Pulmonary artery endothelial cell (primary cell): ENCODE measurements around the gene FCN2. TPM values are rescaled to one million over a fixed set of nuclear protein-coding genes. Genes with fewer than 3 reads are reported as not detected.

Experiments used
- DNase-seq: peaks from one replicate; pipeline ENCODE4 v3.0.0-alpha.2; 2011; ENCODE audit warnings: low read depth, low spot score
- total RNA-seq: library from RNA; depleted of rRNA; stranded (reverse); fragments of >200 nt; gene quantifications from 2 replicates; pipeline ENCODE4 v1.2.3, GENCODE V29; 2014

Gene FCN2
- total RNA-seq, 1 donor from 2014 or later: not detected

- DNase-seq: no peak
Observed at GRCh38 chr9:134887686-134888602, 7.3 kb downstream of the FCN2 start.

GRCh38 chr9:134888603-134889190, 8.1 kb downstream of the FCN2 start:
- no peak for DNase-seq

- DNase-seq: no peak
Observed at GRCh38 chr9:134889386-134890154, 9.0 kb downstream of the FCN2 start.

- DNase-seq: no peak
Observed at GRCh38 chr9:134890155-134890495, 9.5 kb downstream of the FCN2 start.

- no peak for DNase-seq
Observed at GRCh38 chr9:134891053-134891452, 10.4 kb downstream of the FCN2 start.

- DNase-seq: no peak
Observed at GRCh38 chr9:134891713-134892112, 11.1 kb downstream of the FCN2 start.

- no peak for DNase-seq
Observed at GRCh38 chr9:134892221-134892620, 11.6 kb downstream of the FCN2 start.

- no peak for DNase-seq
Observed at GRCh38 chr9:134892820-134893420, 12.3 kb downstream of the FCN2 start.

GRCh38 chr9:134894136-134894860, 13.7 kb downstream of the FCN2 start:
- DNase-seq: no peak

GRCh38 chr9:134895097-134895496, 14.5 kb downstream of the FCN2 start:
- no peak for DNase-seq

GRCh38 chr9:134895567-134895907, 14.9 kb downstream of the FCN2 start:
- DNase-seq: no peak

- DNase-seq: peak; percentile 60
Observed at GRCh38 chr9:134895908-134896833, 15.6 kb downstream of the FCN2 start.

- DNase-seq: no peak
Observed at GRCh38 chr9:134896834-134897583, 16.4 kb downstream of the FCN2 start.

GRCh38 chr9:134897584-134898170, 17.1 kb downstream of the FCN2 start:
- no peak for DNase-seq

- no peak for DNase-seq
Observed at GRCh38 chr9:134898319-134898718, 17.7 kb downstream of the FCN2 start.

GRCh38 chr9:134899168-134899567, 18.6 kb downstream of the FCN2 start:
- DNase-seq: no peak

GRCh38 chr9:134899818-134900217, 19.2 kb downstream of the FCN2 start:
- no peak for DNase-seq

GRCh38 chr9:134902936-134903335, 22.3 kb downstream of the FCN2 start:
- no peak for DNase-seq
